Measurements from ENCODE around the gene TRIP6.

The TRIP6 gene

GRCh38 chr7:100867040-100867775 is at the start of gene TRIP6:
TRIP6 (plus strand) TSS chr7:100867387; CDS start chr7:100867498, 111 bp downstream.
- DNase-seq (ENCODE audit: low spot score), result peak; percentile 45

- no peak for DNase-seq (ENCODE audit: low spot score)
Observed at GRCh38 chr7:100818366-100818765, 48.8 kb upstream of the TRIP6 start.

- no peak for DNase-seq (ENCODE audit: low spot score)
Observed at GRCh38 chr7:100818825-100819224, 48.4 kb upstream of the TRIP6 start.

- no peak for DNase-seq (ENCODE audit: low spot score)
Observed at GRCh38 chr7:100819586-100819985, 47.6 kb upstream of the TRIP6 start.

- no peak for DNase-seq (ENCODE audit: low spot score)
Observed at GRCh38 chr7:100822236-100823139, 44.7 kb upstream of the TRIP6 start.

- DNase-seq (ENCODE audit: low spot score), result no peak
Observed at GRCh38 chr7:100823140-100823525, 44.1 kb upstream of the TRIP6 start.

GRCh38 chr7:100823534-100823933 is 43.7 kb upstream of the TRIP6 start:
- no peak for DNase-seq (ENCODE audit: low spot score)

- no peak for DNase-seq (ENCODE audit: low spot score)
Observed at GRCh38 chr7:100824499-100825214, 42.5 kb upstream of the TRIP6 start.

GRCh38 chr7:100825215-100825671 is 41.9 kb upstream of the TRIP6 start:
- no peak for DNase-seq (ENCODE audit: low spot score)

GRCh38 chr7:100825751-100826513 is 41.3 kb upstream of the TRIP6 start:
- DNase-seq (ENCODE audit: low spot score), result no peak

GRCh38 chr7:100826514-100827329 is 40.5 kb upstream of the TRIP6 start:
- DNase-seq (ENCODE audit: low spot score), result no peak

- no peak for DNase-seq (ENCODE audit: low spot score)
Observed at GRCh38 chr7:100827330-100828226, 39.6 kb upstream of the TRIP6 start, which contains the start of gene EPHB4. EPHB4 (minus strand) TSS chr7:100827523; CDS start chr7:100827030, 493 bp downstream.

- no peak for DNase-seq (ENCODE audit: low spot score)
Observed at GRCh38 chr7:100829150-100829716, 38.0 kb upstream of the TRIP6 start.

GRCh38 chr7:100830396-100830795 is 36.8 kb upstream of the TRIP6 start:
- no peak for DNase-seq (ENCODE audit: low spot score)

GRCh38 chr7:100832281-100832633 is 34.9 kb upstream of the TRIP6 start:
- DNase-seq (ENCODE audit: low spot score), result no peak

- no peak for DNase-seq (ENCODE audit: low spot score)
Observed at GRCh38 chr7:100835903-100836811, 31.0 kb upstream of the TRIP6 start.

GRCh38 chr7:100836812-100837098 is 30.4 kb upstream of the TRIP6 start:
- DNase-seq (ENCODE audit: low spot score), result no peak

- DNase-seq (ENCODE audit: low spot score), result peak; percentile 85
Observed at GRCh38 chr7:100837099-100837836, 29.9 kb upstream of the TRIP6 start.
